HepG2 (cell line): Measurements from ENCODE around the gene PIGW. TPM values are rescaled to one million over a fixed set of nuclear protein-coding genes. Genes with fewer than 3 reads are reported as not detected.

Experiments
- DR1 ChIP-seq: sonication (generic); formaldehyde crosslinking; IDR thresholded peaks from 2 replicates; pipeline ENCODE4 v1.8.0; 2021; ENCODE audit warnings: mild to moderate bottlenecking, missing genetic modification reagents, inconsistent platforms
- E2F5 ChIP-seq: sonication (generic); formaldehyde crosslinking; conservative IDR thresholded peaks from 2 replicates; pipeline ENCODE4 v1.4.0; 2020; ENCODE audit warnings: missing genetic modification reagents
- EED ChIP-seq: sonication (generic); formaldehyde crosslinking; IDR thresholded peaks from 2 replicates; pipeline ENCODE4 v1.5.0; 2020; ENCODE audit warnings: mild to moderate bottlenecking, missing genetic modification reagents
- ELF4 ChIP-seq: sonication (generic); formaldehyde crosslinking; IDR thresholded peaks from 2 replicates; pipeline ENCODE4 v1.5.0; 2020; ENCODE audit warnings: missing genetic modification reagents, mild to moderate bottlenecking, moderate library complexity, borderline replicate concordance
- GLI4 ChIP-seq: sonication (generic); formaldehyde crosslinking; IDR thresholded peaks from 2 replicates; pipeline ENCODE4 v1.5.1; 2020; ENCODE audit warnings: missing genetic modification reagents, mild to moderate bottlenecking, moderate library complexity, borderline replicate concordance
- MAFF ChIP-seq: IDR thresholded peaks from 2 replicates; pipeline ENCODE4 v1.6.1; 2011; ENCODE audit warnings: low read depth, low read length, improper control_type of control experiment
- MYC ChIP-seq: sonication (generic); formaldehyde crosslinking; IDR thresholded peaks from 2 replicates; pipeline ENCODE4 v1.9.0; 2021; ENCODE audit warnings: missing genetic modification reagents, borderline replicate concordance
- SYNCRIP ChIP-seq: fragments of 200-400 bp; formaldehyde crosslinking; IDR thresholded peaks from 2 replicates; pipeline ENCODE4 v1.6.1; 2018; ENCODE audit warnings: mild to moderate bottlenecking, low read depth, low read length; ENCODE audit not compliant: insufficient read depth
- THRA ChIP-seq: sonication (generic); formaldehyde crosslinking; IDR thresholded peaks from 2 replicates; pipeline ENCODE4 v1.4.0; 2020; ENCODE audit warnings: missing genetic modification reagents, borderline replicate concordance
- ZBTB21 ChIP-seq: sonication (generic); formaldehyde crosslinking; IDR thresholded peaks from 2 replicates; pipeline ENCODE4 v1.4.0; 2020; ENCODE audit warnings: missing genetic modification reagents
- ZNF136 ChIP-seq: sonication (generic); formaldehyde crosslinking; IDR thresholded peaks from 2 replicates; pipeline ENCODE4 v1.8.1; 2022; ENCODE audit warnings: low read depth, mild to moderate bottlenecking, moderate library complexity, missing genetic modification reagents
- ZNF414 ChIP-seq: sonication (generic); formaldehyde crosslinking; IDR thresholded peaks from 2 replicates; pipeline ENCODE4 v1.5.0; 2020; ENCODE audit warnings: missing genetic modification reagents
- ZNF44 ChIP-seq: sonication (generic); formaldehyde crosslinking; IDR thresholded peaks from 2 replicates; pipeline ENCODE4 v1.5.1; 2020; ENCODE audit warnings: mild to moderate bottlenecking, missing genetic modification reagents
- polyA plus RNA-seq, 8 experiments: library from polyadenylated mRNA; depleted of rRNA in 3 of 8; stranded (reverse) in 7 of 8; unstranded in 1 of 8; fragments of >200 nt; fragmentation: Illumina TruSeq in 4 of 8; extraction: Trizol in 4 of 8; gene quantifications; 2 replicates each; pipeline versions ENCODE4 v1.2.1 to v1.2.3, GENCODE V29; 2011 to 2016; ENCODE audit warnings: low read depth in 4 of 8, missing spikeins in 1 of 8, mixed read lengths in 1 of 8; ENCODE audit not compliant: insufficient read depth in 1 of 8
- total RNA-seq, 5 experiments: library from RNA; depleted of rRNA; stranded (reverse); fragments of >200 nt; fragmentation: Illumina TruSeq; extraction: Trizol; gene quantifications; 2 replicates each; pipeline ENCODE4 v1.2.3, GENCODE V29; 2016; ENCODE audit warnings: low read depth in 1 of 5
- TF ChIP-seq, protein P1 (sequence below): sonication (generic); formaldehyde crosslinking; IDR thresholded peaks from 2 replicates; pipeline ENCODE4 v1.4.0; 2020; ENCODE audit warnings: mild to moderate bottlenecking, low read depth, missing genetic modification reagents
- TF ChIP-seq, protein P2 (sequence below): sonication (generic); formaldehyde crosslinking; IDR thresholded peaks from 2 replicates; pipeline ENCODE4 v1.8.0; 2022; ENCODE audit warnings: mild to moderate bottlenecking, missing genetic modification reagents, borderline replicate concordance
- TF ChIP-seq, protein P3 (sequence below): sonication (generic); formaldehyde crosslinking; IDR thresholded peaks from 2 replicates; pipeline ENCODE4 v1.8.0; 2022; ENCODE audit warnings: low read depth, missing genetic modification reagents

PIGW gene
- total and polyA plus RNA-seq, 2 of the 13 experiments (the other 11 are each of a cell fraction or from before 2014, with no cell fraction given) = 9.0 to 24.0 TPM

- TF ChIP-seq, protein P1, sequence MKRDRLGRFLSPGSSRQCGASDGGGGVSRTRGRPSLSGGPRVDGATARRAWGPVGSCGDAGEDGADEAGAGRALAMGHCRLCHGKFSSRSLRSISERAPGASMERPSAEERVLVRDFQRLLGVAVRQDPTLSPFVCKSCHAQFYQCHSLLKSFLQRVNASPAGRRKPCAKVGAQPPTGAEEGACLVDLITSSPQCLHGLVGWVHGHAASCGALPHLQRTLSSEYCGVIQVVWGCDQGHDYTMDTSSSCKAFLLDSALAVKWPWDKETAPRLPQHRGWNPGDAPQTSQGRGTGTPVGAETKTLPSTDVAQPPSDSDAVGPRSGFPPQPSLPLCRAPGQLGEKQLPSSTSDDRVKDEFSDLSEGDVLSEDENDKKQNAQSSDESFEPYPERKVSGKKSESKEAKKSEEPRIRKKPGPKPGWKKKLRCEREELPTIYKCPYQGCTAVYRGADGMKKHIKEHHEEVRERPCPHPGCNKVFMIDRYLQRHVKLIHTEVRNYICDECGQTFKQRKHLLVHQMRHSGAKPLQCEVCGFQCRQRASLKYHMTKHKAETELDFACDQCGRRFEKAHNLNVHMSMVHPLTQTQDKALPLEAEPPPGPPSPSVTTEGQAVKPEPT (CRISPR knock-in tag) = no peak
- TF ChIP-seq, protein P2, sequence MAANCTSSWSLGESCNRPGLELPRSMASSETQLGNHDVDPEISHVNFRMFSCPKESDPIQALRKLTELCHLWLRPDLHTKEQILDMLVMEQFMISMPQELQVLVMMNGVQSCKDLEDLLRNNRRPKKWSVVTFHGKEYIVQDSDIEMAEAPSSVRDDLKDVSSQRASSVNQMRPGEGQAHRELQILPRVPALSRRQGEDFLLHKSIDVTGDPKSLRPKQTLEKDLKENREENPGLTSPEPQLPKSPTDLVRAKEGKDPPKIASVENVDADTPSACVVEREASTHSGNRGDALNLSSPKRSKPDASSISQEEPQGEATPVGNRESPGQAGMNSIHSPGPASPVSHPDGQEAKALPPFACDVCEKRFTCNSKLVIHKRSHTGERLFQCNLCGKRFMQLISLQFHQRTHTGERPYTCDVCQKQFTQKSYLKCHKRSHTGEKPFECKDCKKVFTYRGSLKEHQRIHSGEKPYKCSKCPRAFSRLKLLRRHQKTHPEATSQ (CRISPR knock-in tag) = no peak; the same call in 1 of the 2 replicates
- TF ChIP-seq ZNF414 (CRISPR knock-in tag) = no peak
- TF ChIP-seq EED (CRISPR knock-in tag) = no peak
- TF ChIP-seq ZNF136 (CRISPR knock-in tag) = no peak
- TF ChIP-seq THRA (CRISPR knock-in tag) = 0 out of 2 replicates have a peak, but pooled peaks have one; percentile 10
- no peak; the same call in 1 of the 2 replicates for TF ChIP-seq ZNF44 (CRISPR knock-in tag)
- no peak for TF ChIP-seq SYNCRIP
- TF ChIP-seq ZBTB21 = no peak
- no peak; the same call in 1 of the 2 replicates for TF ChIP-seq MAFF
- peak; percentile 78 for TF ChIP-seq E2F5 (CRISPR knock-in tag)
- no peak for TF ChIP-seq ELF4
- peak; percentile 81 for TF ChIP-seq MYC (CRISPR knock-in tag)
- peak; percentile 11 for TF ChIP-seq DR1 (CRISPR knock-in tag)
- TF ChIP-seq, protein P3, sequence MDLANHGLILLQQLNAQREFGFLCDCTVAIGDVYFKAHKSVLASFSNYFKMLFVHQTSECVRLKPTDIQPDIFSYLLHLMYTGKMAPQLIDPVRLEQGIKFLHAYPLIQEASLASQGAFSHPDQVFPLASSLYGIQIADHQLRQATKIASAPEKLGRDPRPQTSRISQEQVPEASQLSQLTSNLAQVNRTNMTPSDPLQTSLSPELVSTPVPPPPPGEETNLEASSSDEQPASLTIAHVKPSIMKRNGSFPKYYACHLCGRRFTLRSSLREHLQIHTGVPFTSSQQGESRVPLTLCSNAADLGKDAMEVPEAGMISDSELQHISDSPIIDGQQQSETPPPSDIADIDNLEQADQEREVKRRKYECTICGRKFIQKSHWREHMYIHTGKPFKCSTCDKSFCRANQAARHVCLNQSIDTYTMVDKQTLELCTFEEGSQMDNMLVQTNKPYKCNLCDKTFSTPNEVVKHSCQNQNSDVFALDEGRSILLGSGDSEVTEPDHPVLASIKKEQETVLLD (CRISPR knock-in tag) = peak; percentile 97
- TF ChIP-seq GLI4 = 0 out of 2 replicates have a peak, but pooled peaks have one; percentile 34
These were observed 11.0 kb downstream of the PIGW start (continued) for GRCh38 chr17:36545465-36546417.
